ENCODE data around the gene NWD2.

- no peak for TF ChIP-seq CTCF (conservative IDR thresholded peaks at IDR 0.05; ENCODE audit: low read depth, low read length)
- no peak for TF ChIP-seq EZH2 (IDR thresholded peaks at IDR 0.05; ENCODE audit: borderline replicate concordance, low read depth, low read length, poor library complexity, severe bottlenecking)
These were observed 231.2 kb downstream of the NWD2 start for GRCh38 chr4:37475776-37476175.
